Pancreas (tissue), 10 donors: ENCODE measurements around the gene CABLES1. TPM values are rescaled to one million over a fixed set of nuclear protein-coding genes. Genes with fewer than 3 reads are reported as not detected.
"Not testable (repeated sequence)": the region's sequence is repeated elsewhere in the genome, so short reads cannot be mapped to it uniquely, and the experiment has no call there.

Experiments used
- ATAC-seq, 4 donors: fragments of 200-7000 bp; cut with Tn5 transposase; one replicate each; pipeline versions ENCODE4 v1.8.0 to v1.9.1; 2020; ENCODE audit warnings: mild to moderate bottlenecking in 4 of 4, moderate library complexity in 4 of 4
- DNase-seq, 6 donors: peaks; one replicate each; pipeline ENCODE4 v3.0.0-alpha.2; 2020
- FAIRE-seq: peaks from 2 replicates; lab custom pipeline; 2012; peaks lifted over from hg19 to GRCh38; lab: Jason Lieb, UNC
- H3K27ac ChIP-seq, 4 donors: fragments of 200-600 bp; sonication (generic); 1 replicate in 3 of 4; 2 replicates in 1 of 4; pipeline versions ENCODE4 v1.5.0 to v1.8.0; 2020
- H3K27me3 ChIP-seq, 4 donors: fragments of 200-600 bp; one replicate each; pipeline ENCODE4 v1.8.0; 2021
- H3K36me3 ChIP-seq, 3 donors: fragments of 200-600 bp; sonication (generic) in 1 of 3; one replicate each; pipeline versions ENCODE4 v1.5.0 to v1.8.0; 2020 to 2021
- H3K4me1 ChIP-seq, 3 donors: fragments of 200-600 bp; one replicate each; pipeline ENCODE4 v1.8.0; 2021
- H3K4me3 ChIP-seq, 4 donors: fragments of 200-600 bp; sonication (generic) in 2 of 4; one replicate each; pipeline versions ENCODE4 v1.5.0 to v1.8.0; 2020 to 2021
- H3K9me3 ChIP-seq, 4 donors: fragments of 200-600 bp; one replicate each; pipeline ENCODE4 v1.8.0; 2021
- WGBS, 2 donors: extraction: QIAGEN DNeasy Blood & Tissue Kit; methylation state at CpG; one replicate each; pipeline ENCODE4 v1.1.7; 2013; 5-methylcytosine and 5-hydroxymethylcytosine counted together
- intact Hi-C, 3 donors: fragments of 100-400 bp; cut with DNase I; formaldehyde crosslinking; loops; one replicate each; pipeline versions ENCODE4 v1.11.1 to v1.14.2; 2022
- polyA plus RNA-seq, 2 donors: library from polyadenylated mRNA; stranded (reverse); fragments of 200-250 nt; gene quantifications; one replicate each; pipeline ENCODE4 v1.2.3, GENCODE V29; 2013
- total RNA-seq, 6 donors: library from RNA; stranded (reverse); fragmentation: NEBNext Ultra II Directional in 4 of 6; extraction: Animal tissue kit (Norgen Biotek cat#: 25700) in 4 of 6; gene quantifications; one replicate each; pipeline versions ENCODE4 v1.2.1 to v1.2.4, GENCODE V29; 2021 to 2023
- TF ChIP-seq, protein P1 (sequence below), 4 donors: fragments of 200-600 bp; sonication (generic) in 3 of 4; IDR thresholded peaks; one replicate each; pipeline versions ENCODE4 v1.5.0 to v1.8.0; 2021; ENCODE audit warnings: antibody characterized with exemption in 4 of 4
- donor health status: healthy with polysubstance abuse.
- donor health status: DM: no; HTN: no; CAD: no; lungs with moderate emphysema.
- donor health status: DM: no; HTN: no; CAD: no.
- donor health status: control.
- donor health status: control.
- donor health status: Bipolar disorder and iron deficiency.
- donor health status: DM: yes; HTN: yes; CAD: no.
- donor health status: DM: no; HTN: no; CAD: no.
- donor health status: DM: no; HTN: no; CAD: no.
- donor health status: DM: yes; HTN: yes; CAD: no.

CABLES1 gene
- total and polyA plus RNA-seq, 8 donors, result 2.0 to 5.7 (median 3.2) TPM

DNA sequence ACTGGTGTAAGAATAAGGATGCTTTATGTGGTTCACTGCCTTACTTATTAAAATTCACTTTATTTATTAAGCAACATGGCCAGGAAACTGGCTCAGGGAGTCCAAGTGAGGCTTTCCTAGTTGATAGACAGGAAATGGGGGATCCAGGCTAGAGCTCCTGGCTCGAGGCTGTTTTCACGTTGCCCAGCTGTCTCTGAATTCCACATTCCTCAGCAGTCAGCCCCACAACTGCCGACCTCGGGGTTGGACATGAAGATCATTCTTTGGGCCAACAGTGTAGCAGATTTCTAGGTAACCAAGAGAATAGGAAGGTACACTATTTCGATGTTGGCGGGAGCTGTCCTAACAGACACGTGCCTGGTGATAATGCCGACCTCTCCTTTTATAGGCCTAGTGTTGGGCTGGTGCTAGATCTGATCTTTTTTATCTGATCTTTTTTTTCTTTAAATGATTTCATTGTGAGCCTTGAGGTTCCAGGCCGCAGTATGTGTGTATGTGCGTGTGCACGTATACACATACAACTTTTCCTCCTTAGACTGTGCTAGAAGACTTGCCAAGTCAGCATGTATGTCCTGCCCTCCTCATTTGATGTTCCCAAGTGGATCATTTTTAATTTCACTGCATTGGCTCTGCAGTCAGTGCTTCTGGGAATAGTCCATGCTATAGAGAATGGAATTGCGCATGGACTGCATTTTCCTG lies 103.5 kb downstream of the CABLES1 start:
- DNase-seq, result no peak
- Histone ChIP-seq H3K27ac (no peak overlapping the region), H3K36me3 (no peaks in the 10 kb centered on the region), H3K4me1 (no peaks in the 10 kb centered on the region), H3K4me3 (no peak overlapping the region), H3K9me3 (no peaks in the 10 kb centered on the region), H3K27me3 (no peaks in the 10 kb centered on the region)
- 91 to 92% methylated on average over 12 of the region's 12 CpGs for WGBS, 2 donors
- intact Hi-C loops, result no loop called here
- ATAC-seq, result no peak
- TF ChIP-seq, protein P1, sequence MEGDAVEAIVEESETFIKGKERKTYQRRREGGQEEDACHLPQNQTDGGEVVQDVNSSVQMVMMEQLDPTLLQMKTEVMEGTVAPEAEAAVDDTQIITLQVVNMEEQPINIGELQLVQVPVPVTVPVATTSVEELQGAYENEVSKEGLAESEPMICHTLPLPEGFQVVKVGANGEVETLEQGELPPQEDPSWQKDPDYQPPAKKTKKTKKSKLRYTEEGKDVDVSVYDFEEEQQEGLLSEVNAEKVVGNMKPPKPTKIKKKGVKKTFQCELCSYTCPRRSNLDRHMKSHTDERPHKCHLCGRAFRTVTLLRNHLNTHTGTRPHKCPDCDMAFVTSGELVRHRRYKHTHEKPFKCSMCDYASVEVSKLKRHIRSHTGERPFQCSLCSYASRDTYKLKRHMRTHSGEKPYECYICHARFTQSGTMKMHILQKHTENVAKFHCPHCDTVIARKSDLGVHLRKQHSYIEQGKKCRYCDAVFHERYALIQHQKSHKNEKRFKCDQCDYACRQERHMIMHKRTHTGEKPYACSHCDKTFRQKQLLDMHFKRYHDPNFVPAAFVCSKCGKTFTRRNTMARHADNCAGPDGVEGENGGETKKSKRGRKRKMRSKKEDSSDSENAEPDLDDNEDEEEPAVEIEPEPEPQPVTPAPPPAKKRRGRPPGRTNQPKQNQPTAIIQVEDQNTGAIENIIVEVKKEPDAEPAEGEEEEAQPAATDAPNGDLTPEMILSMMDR (IDR thresholded peaks at IDR 0.05), result no peak
- FAIRE-seq, result no peak

DNA sequence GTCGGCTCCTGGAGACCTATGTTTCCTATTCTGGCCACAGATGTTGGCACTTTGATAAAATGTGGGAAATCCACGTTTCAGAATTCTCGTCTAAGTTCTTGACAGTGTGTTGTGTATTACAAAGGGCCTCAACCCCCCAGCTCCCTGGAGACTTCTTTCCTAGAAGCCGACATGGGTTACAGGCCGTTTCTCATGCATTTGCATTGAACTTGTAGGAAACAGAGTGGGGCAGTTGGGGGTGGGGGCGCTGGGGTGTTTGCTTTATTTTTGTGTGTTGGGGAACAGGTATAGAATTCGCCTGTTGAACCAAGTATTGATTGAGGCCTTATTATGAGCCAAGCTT lies 104.0 kb downstream of the CABLES1 start:
- TF ChIP-seq, protein P1 (IDR thresholded peaks at IDR 0.05), result no peak
- WGBS, 2 donors, result 83 to 85% methylated on average over 7 of the region's 7 CpGs
- no peak overlapping the region for H3K27ac ChIP-seq
- H3K4me3 ChIP-seq, result no peak overlapping the region
- ATAC-seq (no peak), DNase-seq (no peak), FAIRE-seq (no peak)
- no peaks in the 10 kb centered on the region for H3K27me3 ChIP-seq
- intact Hi-C loops, result no loop called here
- H3K36me3 ChIP-seq, result no peaks in the 10 kb centered on the region
- H3K9me3 ChIP-seq, result no peaks in the 10 kb centered on the region
- H3K4me1 ChIP-seq, result no peaks in the 10 kb centered on the region

DNA sequence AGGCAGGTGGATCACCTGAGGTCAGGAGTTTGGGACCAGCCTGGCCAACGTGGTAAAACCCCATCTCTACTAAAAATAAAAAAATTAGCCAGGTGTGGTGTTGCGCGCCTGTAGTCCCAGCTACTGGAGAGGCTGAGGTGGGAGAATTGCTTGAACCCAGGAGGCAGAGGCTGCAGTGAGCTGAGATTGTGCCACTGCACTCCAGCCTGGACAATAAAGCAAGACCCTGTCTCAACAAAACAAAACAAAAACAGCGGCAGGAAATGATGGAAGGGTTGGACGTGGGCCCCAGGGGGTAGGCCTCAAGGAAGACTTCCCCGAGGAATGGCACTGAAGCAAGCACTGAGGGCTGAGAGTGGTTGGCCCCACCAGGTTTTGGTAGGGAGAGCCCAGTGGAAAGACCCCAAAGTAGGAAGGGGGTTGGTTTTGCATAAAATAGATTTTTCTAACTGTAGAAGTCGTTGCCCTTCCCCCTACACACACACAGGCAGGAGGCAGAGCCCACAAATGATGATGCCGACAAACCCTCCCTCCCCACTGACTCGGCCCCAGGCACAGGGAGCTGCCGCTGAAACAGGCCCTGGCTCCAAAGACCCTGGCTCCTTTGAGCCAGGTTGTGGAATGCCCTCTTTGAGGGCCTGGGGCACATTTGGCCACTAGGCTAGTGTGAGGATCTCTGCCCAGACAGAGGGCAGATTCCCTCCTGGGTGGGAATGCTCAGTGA lies 104.8 kb downstream of the CABLES1 start:
- Histone ChIP-seq H3K36me3 (no peaks in the 10 kb centered on the region), H3K4me1 (no peaks in the 10 kb centered on the region), H3K27me3 (no peaks in the 10 kb centered on the region), H3K27ac (no peak overlapping the region), H3K9me3 (no peaks in the 10 kb centered on the region), H3K4me3 (no peak overlapping the region)
- TF ChIP-seq, protein P1 (IDR thresholded peaks at IDR 0.05), result no peak
- FAIRE-seq (no peak), ATAC-seq (no peak), DNase-seq (no peak)
- WGBS, 2 donors, result 92% methylated on average over 10 of the region's 10 CpGs
- intact Hi-C loops, result no loop called here

DNA sequence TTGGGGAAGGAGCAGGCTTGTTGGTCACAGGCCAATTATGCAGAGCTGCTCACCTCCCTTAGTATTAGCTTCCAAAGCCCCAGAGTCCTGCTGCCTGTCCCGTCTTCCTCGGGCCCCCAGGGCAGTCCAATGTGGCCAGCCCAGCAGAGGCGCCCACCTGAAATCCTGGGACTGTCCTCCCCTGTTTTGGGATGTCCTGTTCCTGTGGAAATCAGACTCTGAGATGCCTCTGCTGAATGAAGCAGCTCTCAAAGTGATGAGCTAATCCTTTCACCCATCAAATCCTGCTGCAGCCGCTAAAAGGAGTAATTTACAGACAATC lies 105.3 kb downstream of the CABLES1 start:
- Histone ChIP-seq H3K36me3 (no peaks in the 10 kb centered on the region), H3K9me3 (no peaks in the 10 kb centered on the region), H3K4me1 (no peaks in the 10 kb centered on the region), H3K27me3 (no peaks in the 10 kb centered on the region), H3K27ac (no peak overlapping the region), H3K4me3 (no peak overlapping the region)
- FAIRE-seq (no peak), DNase-seq (no peak), ATAC-seq (no peak)
- 89 to 93% methylated on average over 4 of the region's 4 CpGs for WGBS, 2 donors
- intact Hi-C loops, result no loop called here
- TF ChIP-seq, protein P1 (IDR thresholded peaks at IDR 0.05), result no peak

DNA sequence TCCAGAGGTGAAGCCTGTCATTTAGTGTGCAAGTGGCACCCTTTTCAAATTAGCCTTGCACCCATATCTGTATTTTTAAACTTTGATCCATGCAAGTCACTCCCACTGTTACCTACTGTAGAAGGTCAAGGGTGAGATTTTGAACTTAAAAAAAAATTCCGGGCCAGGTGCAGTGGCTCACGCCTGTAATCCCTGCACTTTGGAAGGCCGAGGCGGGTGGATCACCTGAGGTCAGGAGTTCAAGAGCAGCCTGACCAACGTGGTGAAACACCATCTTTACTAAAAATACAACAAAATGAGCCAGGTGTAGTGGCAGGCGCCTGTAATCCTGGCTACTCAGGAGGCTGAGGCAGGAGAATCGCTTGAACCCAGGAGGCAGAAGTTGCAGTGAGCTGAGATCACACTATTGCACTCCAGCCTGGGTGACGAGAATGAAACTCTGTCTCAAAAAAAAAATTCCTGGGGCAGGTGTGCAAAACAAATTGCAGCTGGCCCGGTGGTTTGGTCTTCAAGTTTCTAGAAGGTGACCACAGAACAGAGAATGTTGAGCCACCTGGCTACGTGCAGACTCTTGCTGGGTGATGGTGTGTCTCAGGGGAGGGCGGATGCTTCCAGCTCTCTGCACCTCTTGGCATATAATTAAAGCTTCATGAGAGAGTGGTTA lies 106.7 kb downstream of the CABLES1 start:
- H3K4me1 ChIP-seq, H3K27ac ChIP-seq, intact Hi-C loops, FAIRE-seq, H3K36me3 ChIP-seq, H3K9me3 ChIP-seq, DNase-seq, H3K4me3 ChIP-seq, H3K27me3 ChIP-seq, ATAC-seq: not testable (repeated sequence)
- 74 to 79% methylated on average over 11 of the region's 11 CpGs for WGBS, 2 donors
